Heart left ventricle (tissue), 13 donors: ENCODE measurements around the gene MOV10.

Experiments used
- CTCF ChIP-seq, 12 donors: fragments of 200-600 bp; sonication (generic) in 4 of 12; IDR thresholded peaks; one replicate each; pipeline versions ENCODE4 v1.5.0 to v1.8.0; 2018 to 2022; ENCODE audit warnings: antibody characterized with exemption in 12 of 12, mild to moderate bottlenecking in 5 of 12
- POLR2A ChIP-seq, 2 donors: fragments of 450-650 bp; IDR thresholded peaks; one replicate each; pipeline ENCODE4 v1.6.1; 2017; ENCODE audit warnings: antibody characterized with exemption in 2 of 2, mild to moderate bottlenecking in 2 of 2, moderate library complexity in 2 of 2
- donor health status: ischemic (EF 13 %, LVEDD 7.1; RV severe dilation, severe dysfunction).
- donor health status: DM: no; HTN: yes; CAD: no.
- donor health status: DM: no; HTN: no; CAD: no.
- donor health status: ischemic (EF 25% LVEDD 6.9; RV normal size, moderate dysfunction).
- donor health status: ischemic (EF 25% LVEDD 5.7; RV mildly dilated, moderate dysfunction).
- donor health status: ischemic (EF 35%, LVEDD 5.7; RV mildly dilated, moderate dysfunction).
- donor health status: nonischemic (EF 11% LVEDD 7.7; RV severe dilation, severe dysfunction).
- donor health status: DM: yes; HTN: yes; CAD: no.
- donor health status: PGD.
- donor health status: ischemic (EF 29% LVEDD 5.4; RV normal size, mild dysfunction).
- donor health status: nonischemic (EF 23%, LVEDD 6.1; RV moderate dilation, normal function).

- no peak for TF ChIP-seq CTCF (IDR thresholded peaks at IDR 0.05)
- TF ChIP-seq POLR2A (IDR thresholded peaks at IDR 0.05): no peak
These were observed 23.3 kb upstream of the MOV10 start for GRCh38 chr1:112651205-112651604.
